ENCODE data around the gene RNF166.

- peak; percentile 84 for TF ChIP-seq CTCF (IDR thresholded peaks at IDR 0.05; ENCODE audit: low read depth, low read length, poor library complexity, severe bottlenecking)
- no peak for TF ChIP-seq EZH2phosphoT487 (IDR thresholded peaks at IDR 0.05; ENCODE audit: borderline replicate concordance, low read length)
These were observed 25.0 kb downstream of the RNF166 start for GRCh38 chr16:88681084-88681680.

All from DOHH2 (cell line).